Thyroid gland (tissue), 4 donors: ENCODE results near the gene C2CD2.

ENCODE experiments used
- POLR2A ChIP-seq, 2 donors: fragments of 450-650 bp; IDR thresholded peaks; one replicate each; pipeline ENCODE4 v1.6.1; 2017; ENCODE audit warnings: antibody characterized with exemption in 2 of 2, mild to moderate bottlenecking in 2 of 2, moderate library complexity in 1 of 2
- TF ChIP-seq, protein P1 (sequence below), 6 experiments: fragments of 200-600 bp in 3 of 6; fragments of 450-650 bp in 3 of 6; sonication (generic) in 3 of 6; IDR thresholded peaks; one replicate each; pipeline ENCODE4 v1.5.1; 2016 to 2019; ENCODE audit warnings: antibody characterized with exemption in 6 of 6, mild to moderate bottlenecking in 2 of 6, inconsistent platforms in 1 of 6, moderate library complexity in 1 of 6

- TF ChIP-seq, protein P1, sequence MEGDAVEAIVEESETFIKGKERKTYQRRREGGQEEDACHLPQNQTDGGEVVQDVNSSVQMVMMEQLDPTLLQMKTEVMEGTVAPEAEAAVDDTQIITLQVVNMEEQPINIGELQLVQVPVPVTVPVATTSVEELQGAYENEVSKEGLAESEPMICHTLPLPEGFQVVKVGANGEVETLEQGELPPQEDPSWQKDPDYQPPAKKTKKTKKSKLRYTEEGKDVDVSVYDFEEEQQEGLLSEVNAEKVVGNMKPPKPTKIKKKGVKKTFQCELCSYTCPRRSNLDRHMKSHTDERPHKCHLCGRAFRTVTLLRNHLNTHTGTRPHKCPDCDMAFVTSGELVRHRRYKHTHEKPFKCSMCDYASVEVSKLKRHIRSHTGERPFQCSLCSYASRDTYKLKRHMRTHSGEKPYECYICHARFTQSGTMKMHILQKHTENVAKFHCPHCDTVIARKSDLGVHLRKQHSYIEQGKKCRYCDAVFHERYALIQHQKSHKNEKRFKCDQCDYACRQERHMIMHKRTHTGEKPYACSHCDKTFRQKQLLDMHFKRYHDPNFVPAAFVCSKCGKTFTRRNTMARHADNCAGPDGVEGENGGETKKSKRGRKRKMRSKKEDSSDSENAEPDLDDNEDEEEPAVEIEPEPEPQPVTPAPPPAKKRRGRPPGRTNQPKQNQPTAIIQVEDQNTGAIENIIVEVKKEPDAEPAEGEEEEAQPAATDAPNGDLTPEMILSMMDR (IDR thresholded peaks at IDR 0.05), result no peak
- no peak for TF ChIP-seq POLR2A (IDR thresholded peaks at IDR 0.05)
These were observed 117.4 kb downstream of the C2CD2 start for GRCh38 chr21:41836166-41837015.
